ENCODE data around the gene RIIAD1.

Gene RIIAD1

GRCh38 chr1:151720554-151720953 lies 768 bp upstream of the RIIAD1 start:
- peak overlapping the region; percentile 52 for H3K4me3 ChIP-seq (ENCODE audit: low read length)
- no peak for TF ChIP-seq CTCF (conservative IDR thresholded peaks at IDR 0.05; ENCODE audit: low read length)
- DNase-seq (ENCODE audit: low read depth), result peak; percentile 29

- peak overlapping the region; percentile 55 for H3K4me3 ChIP-seq (ENCODE audit: low read length)
- no peak for TF ChIP-seq CTCF (conservative IDR thresholded peaks at IDR 0.05; ENCODE audit: low read length)
- DNase-seq (ENCODE audit: low read depth), result no peak
Measured at GRCh38 chr1:151721788-151722510, 627 bp downstream of the RIIAD1 start.

- no peak overlapping the region for H3K4me3 ChIP-seq (ENCODE audit: low read length)
- no peak for DNase-seq (ENCODE audit: low read depth)
- no peak for TF ChIP-seq CTCF (conservative IDR thresholded peaks at IDR 0.05; ENCODE audit: low read length)
Measured at GRCh38 chr1:151723726-151724370, 2.5 kb downstream of the RIIAD1 start.

GRCh38 chr1:151728151-151729054 lies 7.1 kb downstream of the RIIAD1 start:
- H3K4me3 ChIP-seq (ENCODE audit: low read length), result peak overlapping the region; percentile 14
- no peak for TF ChIP-seq CTCF (conservative IDR thresholded peaks at IDR 0.05; ENCODE audit: low read length)
- peak; percentile 55 for DNase-seq (ENCODE audit: low read depth)

- TF ChIP-seq CTCF (conservative IDR thresholded peaks at IDR 0.05; ENCODE audit: low read length), result no peak
- no peak overlapping the region for H3K4me3 ChIP-seq (ENCODE audit: low read length)
- DNase-seq (ENCODE audit: low read depth), result no peak
Measured at GRCh38 chr1:151729157-151729965, 8.0 kb downstream of the RIIAD1 start.

- TF ChIP-seq CTCF (conservative IDR thresholded peaks at IDR 0.05; ENCODE audit: low read length), result no peak
- no peak overlapping the region for H3K4me3 ChIP-seq (ENCODE audit: low read length)
- DNase-seq (ENCODE audit: low read depth), result no peak
Measured at GRCh38 chr1:151729966-151730291, 8.6 kb downstream of the RIIAD1 start.
